PC-9 (cell line): ENCODE data around the gene WBP11.

Experiments
- CTCF ChIP-seq: fragments of 200-600 bp; sonication (generic); conservative IDR thresholded peaks from 2 replicates; pipeline ENCODE4 v1.6.1; 2017; ENCODE audit warnings: mixed run types, antibody characterized with exemption, mild to moderate bottlenecking, moderate library complexity
- EZH2 ChIP-seq: fragments of 200-600 bp; sonication (generic); IDR thresholded peaks from 2 replicates; pipeline ENCODE4 v1.8.0; 2017; ENCODE audit warnings: antibody characterized with exemption, low read depth

GRCh38 chr12:14767617-14768016, 35.7 kb downstream of the WBP11 start:
- TF ChIP-seq CTCF (no peak), EZH2 (no peak)
